ENCODE measurements around the gene HSPB1. TPM values are rescaled to one million over a fixed set of nuclear protein-coding genes. Genes with fewer than 3 reads are reported as not detected.
A peak's percentile ranks its signal among the peaks of the same experiment; 100 is the strongest.

The HSPB1 gene
- total and polyA plus RNA-seq, 3 donors from 2014 or later, result 190 to 245 (median 216) TPM

DNA sequence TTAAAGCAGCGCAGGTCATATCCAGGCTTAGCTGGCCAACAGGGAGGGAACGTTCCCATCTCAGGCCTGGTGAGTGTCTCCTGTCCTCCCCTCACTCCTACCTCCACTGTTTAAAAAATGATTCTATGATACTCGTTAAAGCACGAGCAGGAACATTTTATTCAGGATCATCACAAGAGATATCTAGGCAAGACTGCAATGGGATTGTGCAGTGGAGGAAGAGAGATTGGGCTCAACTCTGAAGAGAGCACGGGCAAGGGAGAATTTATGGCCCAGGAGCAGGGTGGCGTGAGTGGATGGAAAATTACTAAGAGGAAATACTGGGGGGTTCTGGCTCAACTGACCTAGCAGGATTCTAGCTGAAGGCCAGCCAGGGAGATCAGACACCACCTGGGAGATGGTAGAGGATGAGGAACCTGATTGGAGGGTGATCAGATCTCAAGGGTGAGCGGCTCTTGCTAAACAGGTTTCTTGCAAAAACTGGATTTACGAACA, 9.0 kb upstream of the HSPB1 start:
- Histone ChIP-seq H3K27me3 (no peaks in the 10 kb centered on the region), H3K27ac (peak overlapping the region; percentile 96 to 99), H3K9me3 (no peaks in the 10 kb centered on the region), H3K36me3 (ENCODE audit: low read depth, missing control alignments) (no peaks in the 10 kb centered on the region), H3K4me1 (peaks cover 22% of the 10 kb centered on the region), H3K4me3 (no peak overlapping the region)
- intact Hi-C loops (cut with DNase I; ENCODE audit: low total_unique reads), result no loop called here
- WGBS, 2 donors, result 72 to 76% methylated on average over 8 of the region's 8 CpGs
- DNase-seq, result no peak
- no peak for TF ChIP-seq POLR2A (IDR thresholded peaks at IDR 0.05)
- TF ChIP-seq, protein P1, sequence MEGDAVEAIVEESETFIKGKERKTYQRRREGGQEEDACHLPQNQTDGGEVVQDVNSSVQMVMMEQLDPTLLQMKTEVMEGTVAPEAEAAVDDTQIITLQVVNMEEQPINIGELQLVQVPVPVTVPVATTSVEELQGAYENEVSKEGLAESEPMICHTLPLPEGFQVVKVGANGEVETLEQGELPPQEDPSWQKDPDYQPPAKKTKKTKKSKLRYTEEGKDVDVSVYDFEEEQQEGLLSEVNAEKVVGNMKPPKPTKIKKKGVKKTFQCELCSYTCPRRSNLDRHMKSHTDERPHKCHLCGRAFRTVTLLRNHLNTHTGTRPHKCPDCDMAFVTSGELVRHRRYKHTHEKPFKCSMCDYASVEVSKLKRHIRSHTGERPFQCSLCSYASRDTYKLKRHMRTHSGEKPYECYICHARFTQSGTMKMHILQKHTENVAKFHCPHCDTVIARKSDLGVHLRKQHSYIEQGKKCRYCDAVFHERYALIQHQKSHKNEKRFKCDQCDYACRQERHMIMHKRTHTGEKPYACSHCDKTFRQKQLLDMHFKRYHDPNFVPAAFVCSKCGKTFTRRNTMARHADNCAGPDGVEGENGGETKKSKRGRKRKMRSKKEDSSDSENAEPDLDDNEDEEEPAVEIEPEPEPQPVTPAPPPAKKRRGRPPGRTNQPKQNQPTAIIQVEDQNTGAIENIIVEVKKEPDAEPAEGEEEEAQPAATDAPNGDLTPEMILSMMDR (IDR thresholded peaks at IDR 0.05), result no peak

DNA sequence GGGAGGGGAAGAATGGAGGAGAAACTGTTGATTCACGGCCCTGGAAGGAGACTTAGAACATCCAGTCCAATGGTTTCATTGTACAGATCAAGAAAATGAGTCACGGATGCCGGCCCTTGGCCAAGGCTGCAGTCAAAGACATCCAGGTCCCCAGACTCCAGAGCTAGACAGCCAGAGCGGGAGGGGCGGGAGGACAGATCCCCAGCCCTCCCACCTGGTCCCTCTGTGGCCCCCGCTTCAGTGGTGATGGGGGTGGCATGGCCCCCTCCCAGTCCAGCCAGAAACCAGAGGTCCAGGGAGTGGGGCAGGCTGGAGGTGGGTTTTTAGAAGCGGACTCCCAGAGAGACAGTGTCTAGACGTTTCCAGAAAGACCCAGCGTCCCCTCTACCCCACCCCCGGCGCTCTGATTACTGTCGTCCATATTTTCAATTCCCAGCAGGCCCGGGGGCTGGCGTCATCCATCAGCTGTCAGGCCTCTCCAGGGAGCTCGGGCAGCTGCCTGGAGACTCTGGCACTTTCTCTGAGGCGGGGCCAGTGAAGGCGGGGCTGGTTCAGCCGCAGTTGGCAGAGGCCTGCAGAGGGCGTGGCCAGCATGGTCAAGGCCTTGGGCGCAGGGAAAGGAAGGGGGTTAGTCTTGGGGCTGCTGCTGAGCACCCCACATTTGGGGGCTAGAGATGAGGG, 8.0 kb upstream of the HSPB1 start:
- Histone ChIP-seq H3K4me1 (peaks cover 22% of the 10 kb centered on the region), H3K27ac (peak overlapping the region; percentile 96 to 99), H3K9me3 (no peaks in the 10 kb centered on the region), H3K4me3 (no peak overlapping the region), H3K27me3 (no peaks in the 10 kb centered on the region), H3K36me3 (ENCODE audit: low read depth, missing control alignments) (no peaks in the 10 kb centered on the region)
- WGBS, 2 donors, result 47 to 52% methylated on average over 9 to 20 of the region's 20 CpGs
- TF ChIP-seq, protein P1 (IDR thresholded peaks at IDR 0.05), result no peak
- TF ChIP-seq POLR2A (IDR thresholded peaks at IDR 0.05), result peak; percentile 47
- intact Hi-C loops (cut with DNase I; ENCODE audit: low total_unique reads), result no loop called here
- peak; percentile 96 for DNase-seq

DNA sequence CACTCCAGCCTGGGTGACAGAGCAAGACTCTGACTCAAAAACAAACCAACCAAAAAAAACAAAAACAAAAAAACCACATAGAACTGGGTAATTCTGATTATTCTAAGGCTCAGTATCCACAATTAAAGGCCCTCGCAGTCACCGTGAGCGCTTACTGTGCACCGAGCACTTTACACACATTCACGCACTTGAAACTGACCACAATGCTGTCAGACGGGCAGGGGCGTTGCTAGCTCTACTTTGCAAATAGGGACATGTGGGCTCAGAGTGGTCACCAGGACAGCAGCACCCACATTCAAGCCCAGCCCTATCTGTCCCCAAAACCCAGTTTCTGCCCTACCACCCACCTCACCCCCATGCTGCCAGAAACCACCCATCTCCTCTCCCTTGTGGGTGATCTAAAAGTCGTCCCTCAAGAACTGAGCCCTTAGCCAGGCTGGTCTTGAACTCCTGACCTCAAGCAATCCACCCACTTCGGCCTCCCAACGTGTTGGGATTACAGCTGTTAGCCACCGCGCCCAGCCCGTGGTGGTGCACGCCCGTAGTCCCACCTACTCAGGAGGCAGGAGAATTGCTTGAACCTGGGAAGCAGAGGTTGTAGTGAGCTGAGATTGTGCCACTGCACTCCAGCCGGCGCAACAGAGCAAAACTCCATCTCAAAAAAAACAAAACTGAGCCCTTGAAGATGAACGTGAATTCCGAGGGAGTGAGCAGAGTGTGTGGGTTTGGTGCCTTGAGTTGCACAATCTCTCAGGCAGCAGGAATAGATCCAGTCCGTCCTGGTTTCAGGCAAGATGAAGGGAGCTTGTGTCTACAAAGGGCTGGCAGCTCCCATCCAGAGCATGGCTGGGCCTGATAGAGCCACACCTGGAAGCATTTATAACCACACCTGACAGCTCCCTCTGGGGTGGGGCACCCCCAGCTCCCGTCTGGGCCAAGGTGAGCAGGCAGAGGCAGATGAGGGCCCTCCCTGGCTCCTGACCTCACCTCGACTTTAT, 5.4 kb upstream of the HSPB1 start:
- no peaks in the 10 kb centered on the region for H3K27me3 ChIP-seq
- DNase-seq, result no peak
- no peak for TF ChIP-seq POLR2A (IDR thresholded peaks at IDR 0.05)
- TF ChIP-seq, protein P1 (IDR thresholded peaks at IDR 0.05), result no peak
- intact Hi-C loops (cut with DNase I; ENCODE audit: low total_unique reads), result no loop called here
- peaks cover 19% of the 10 kb centered on the region for H3K4me1 ChIP-seq
- no peak overlapping the region for H3K4me3 ChIP-seq
- H3K9me3 ChIP-seq, result no peaks in the 10 kb centered on the region
- no peaks in the 10 kb centered on the region for H3K36me3 ChIP-seq (ENCODE audit: low read depth, missing control alignments)
- peak overlapping the region; percentile 74 to 96 for H3K27ac ChIP-seq
- WGBS, 2 donors, result 62 to 72% methylated on average over 17 to 21 of the region's 22 CpGs

DNA sequence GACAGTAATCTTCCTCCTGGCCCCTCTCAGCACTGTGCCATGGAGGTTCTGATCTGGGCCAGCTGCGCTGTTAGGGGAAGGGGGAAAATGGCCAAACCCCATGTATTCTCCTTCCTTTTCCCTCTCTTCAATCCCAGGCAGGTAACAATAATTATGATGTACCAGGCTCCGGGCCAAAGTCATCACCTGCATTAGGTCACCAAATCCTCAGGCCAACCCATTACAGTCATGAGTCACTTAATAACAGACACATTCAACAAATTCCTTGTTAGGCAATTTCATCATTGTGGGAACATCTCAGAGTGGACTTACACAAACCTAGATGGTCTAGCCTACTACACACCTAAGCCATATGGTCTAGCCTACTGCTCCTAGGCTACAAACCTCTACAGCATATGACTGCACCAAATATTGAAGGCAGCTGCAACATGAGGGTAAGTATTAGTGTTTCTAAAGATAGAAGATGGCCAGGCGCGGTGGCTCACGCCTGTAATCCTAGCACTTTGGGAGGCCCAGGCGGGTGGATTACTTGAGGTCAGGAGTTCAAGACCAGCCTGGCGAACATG, 2.2 kb upstream of the HSPB1 start:
- Histone ChIP-seq H3K36me3 (ENCODE audit: low read depth, missing control alignments) (no peaks in the 10 kb centered on the region), H3K4me3 (no peak overlapping the region), H3K27ac (no peak overlapping the region), H3K27me3 (no peaks in the 10 kb centered on the region), H3K4me1 (peaks cover 12% of the 10 kb centered on the region), H3K9me3 (no peaks in the 10 kb centered on the region)
- 87 to 88% methylated on average over 7 of the region's 7 CpGs for WGBS, 2 donors
- DNase-seq, result no peak
- intact Hi-C loops (cut with DNase I; ENCODE audit: low total_unique reads), result no loop called here
- TF ChIP-seq POLR2A (IDR thresholded peaks at IDR 0.05), result no peak
- TF ChIP-seq, protein P1 (IDR thresholded peaks at IDR 0.05), result no peak
